Nephron progenitor cell (in vitro differentiated cells): ENCODE results near the gene BCL11A.

ENCODE experiments used
- DNase-seq: peaks from one replicate; pipeline ENCODE4 v3.0.0; 2021
- H3K27ac Mint-ChIP-seq: 2 replicates; pipeline ENCODE4 v1.8.0; 2021; ENCODE audit warnings: mild to moderate bottlenecking, moderate library complexity, mixed read lengths
- H3K27me3 Mint-ChIP-seq: 2 replicates; pipeline ENCODE4 v1.8.0; 2021; ENCODE audit warnings: mild to moderate bottlenecking, low read depth, mixed read lengths; ENCODE audit not compliant: poor library complexity
- H3K36me3 Mint-ChIP-seq: 2 replicates; pipeline ENCODE4 v1.8.0; 2021; ENCODE audit warnings: low read depth, mixed read lengths
- H3K4me1 Mint-ChIP-seq: 2 replicates; pipeline ENCODE4 v1.8.0; 2021; ENCODE audit warnings: mixed read lengths
- H3K4me3 Mint-ChIP-seq: 2 replicates; pipeline ENCODE4 v1.8.0; 2021; ENCODE audit warnings: mild to moderate bottlenecking, moderate library complexity, mixed read lengths
- H3K9me3 Mint-ChIP-seq: 2 replicates; pipeline ENCODE4 v1.8.0; 2021; ENCODE audit warnings: mild to moderate bottlenecking, moderate library complexity, mixed read lengths
- CTCF ChIP-seq: fragments of 200-600 bp; sonication (generic); IDR thresholded peaks from 2 replicates; pipeline ENCODE4 v1.5.0; 2021; ENCODE audit warnings: antibody characterized with exemption

Gene BCL11A

GRCh38 chr2:60486551-60486950 is 66.9 kb downstream of the BCL11A start:
- H3K27me3 Mint-ChIP-seq, result peaks cover 10% of the 10 kb centered on the region
- TF ChIP-seq CTCF, result no peak
- H3K9me3 Mint-ChIP-seq, result no peaks in the 10 kb centered on the region
- no peak overlapping the region for H3K4me3 Mint-ChIP-seq
- no peak overlapping the region for H3K27ac Mint-ChIP-seq
- DNase-seq, result no peak
- peaks cover 42% of the 10 kb centered on the region for H3K4me1 Mint-ChIP-seq
- H3K36me3 Mint-ChIP-seq, result no peaks in the 10 kb centered on the region

GRCh38 chr2:60486067-60486466 is 67.4 kb downstream of the BCL11A start:
- peaks cover 47% of the 10 kb centered on the region for H3K4me1 Mint-ChIP-seq
- H3K4me3 Mint-ChIP-seq, result no peak overlapping the region
- no peak for DNase-seq
- no peak overlapping the region for H3K27ac Mint-ChIP-seq
- peaks cover 11% of the 10 kb centered on the region for H3K27me3 Mint-ChIP-seq
- H3K36me3 Mint-ChIP-seq, result no peaks in the 10 kb centered on the region
- TF ChIP-seq CTCF, result no peak
- no peaks in the 10 kb centered on the region for H3K9me3 Mint-ChIP-seq

- Mint-ChIP-seq H3K36me3 (no peaks in the 10 kb centered on the region), H3K9me3 (no peaks in the 10 kb centered on the region), H3K4me1 (peaks cover 52% of the 10 kb centered on the region), H3K27ac (no peak overlapping the region), H3K4me3 (no peak overlapping the region), H3K27me3 (peaks cover 9% of the 10 kb centered on the region)
- no peak for TF ChIP-seq CTCF
- no peak for DNase-seq
Measured at GRCh38 chr2:60485550-60485949, 67.9 kb downstream of the BCL11A start.

GRCh38 chr2:60485055-60485454 is 68.4 kb downstream of the BCL11A start:
- H3K27ac Mint-ChIP-seq, result no peak overlapping the region
- H3K9me3 Mint-ChIP-seq, result no peaks in the 10 kb centered on the region
- H3K4me3 Mint-ChIP-seq, result no peak overlapping the region
- peaks cover 9% of the 10 kb centered on the region for H3K27me3 Mint-ChIP-seq
- H3K4me1 Mint-ChIP-seq, result peaks cover 57% of the 10 kb centered on the region
- no peak for DNase-seq
- no peaks in the 10 kb centered on the region for H3K36me3 Mint-ChIP-seq
- TF ChIP-seq CTCF, result no peak

- peaks cover 62% of the 10 kb centered on the region for H3K4me1 Mint-ChIP-seq
- TF ChIP-seq CTCF, result no peak
- H3K36me3 Mint-ChIP-seq, result no peaks in the 10 kb centered on the region
- H3K27ac Mint-ChIP-seq, result peak overlapping the region; percentile 63
- H3K4me3 Mint-ChIP-seq, result no peak overlapping the region
- H3K27me3 Mint-ChIP-seq, result peaks cover 7% of the 10 kb centered on the region
- no peak for DNase-seq
- no peaks in the 10 kb centered on the region for H3K9me3 Mint-ChIP-seq
Measured at GRCh38 chr2:60484133-60484645, 69.3 kb downstream of the BCL11A start.

- DNase-seq, result no peak
- Mint-ChIP-seq H3K36me3 (no peaks in the 10 kb centered on the region), H3K4me1 (peaks cover 68% of the 10 kb centered on the region), H3K4me3 (no peak overlapping the region), H3K9me3 (no peaks in the 10 kb centered on the region), H3K27ac (no peak overlapping the region), H3K27me3 (peaks cover 9% of the 10 kb centered on the region)
- no peak for TF ChIP-seq CTCF
Measured at GRCh38 chr2:60483401-60483800, 70.1 kb downstream of the BCL11A start.
